Adrenal gland (tissue), 5 donors: ENCODE measurements around the gene SIX5.

Source experiments
- POLR2A ChIP-seq, 2 donors: fragments of 450-650 bp; IDR thresholded peaks; one replicate each; pipeline ENCODE4 v1.6.1; 2017; ENCODE audit warnings: antibody characterized with exemption in 2 of 2, mild to moderate bottlenecking in 2 of 2, moderate library complexity in 1 of 2
- TF ChIP-seq, protein P1 (sequence below), 6 experiments: fragments of 450-650 bp in 4 of 6; fragments of 200-600 bp in 2 of 6; sonication (generic) in 1 of 6; IDR thresholded peaks; 1 replicate in 5 of 6; 2 replicates in 1 of 6; pipeline versions ENCODE4 v1.5.1 to v1.8.0; 2016 to 2021; ENCODE audit warnings: antibody characterized with exemption in 6 of 6, mild to moderate bottlenecking in 2 of 6, moderate library complexity in 1 of 6
- donor health status: DM: no; HTN: no; CAD: no.

DNA sequence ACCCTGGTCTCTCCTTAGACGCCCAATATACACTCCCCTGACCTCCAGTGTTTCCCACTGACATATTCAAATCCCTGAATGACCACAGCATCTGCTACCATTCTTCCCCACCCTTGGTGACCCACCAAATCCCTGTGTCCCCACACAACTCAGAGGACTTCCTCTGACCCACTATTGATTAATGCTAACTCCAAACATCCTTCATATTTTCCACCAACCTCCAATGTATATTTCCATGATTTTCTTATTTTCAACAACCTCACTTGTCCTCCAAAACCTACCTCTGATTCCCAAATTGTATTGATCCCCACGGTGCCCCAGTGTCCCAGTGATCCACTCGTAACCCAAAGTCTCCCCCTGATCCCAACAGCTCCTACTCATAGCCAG, 24.1 kb upstream of the SIX5 start:
- no peak for TF ChIP-seq POLR2A (IDR thresholded peaks at IDR 0.05)
- TF ChIP-seq, protein P1, sequence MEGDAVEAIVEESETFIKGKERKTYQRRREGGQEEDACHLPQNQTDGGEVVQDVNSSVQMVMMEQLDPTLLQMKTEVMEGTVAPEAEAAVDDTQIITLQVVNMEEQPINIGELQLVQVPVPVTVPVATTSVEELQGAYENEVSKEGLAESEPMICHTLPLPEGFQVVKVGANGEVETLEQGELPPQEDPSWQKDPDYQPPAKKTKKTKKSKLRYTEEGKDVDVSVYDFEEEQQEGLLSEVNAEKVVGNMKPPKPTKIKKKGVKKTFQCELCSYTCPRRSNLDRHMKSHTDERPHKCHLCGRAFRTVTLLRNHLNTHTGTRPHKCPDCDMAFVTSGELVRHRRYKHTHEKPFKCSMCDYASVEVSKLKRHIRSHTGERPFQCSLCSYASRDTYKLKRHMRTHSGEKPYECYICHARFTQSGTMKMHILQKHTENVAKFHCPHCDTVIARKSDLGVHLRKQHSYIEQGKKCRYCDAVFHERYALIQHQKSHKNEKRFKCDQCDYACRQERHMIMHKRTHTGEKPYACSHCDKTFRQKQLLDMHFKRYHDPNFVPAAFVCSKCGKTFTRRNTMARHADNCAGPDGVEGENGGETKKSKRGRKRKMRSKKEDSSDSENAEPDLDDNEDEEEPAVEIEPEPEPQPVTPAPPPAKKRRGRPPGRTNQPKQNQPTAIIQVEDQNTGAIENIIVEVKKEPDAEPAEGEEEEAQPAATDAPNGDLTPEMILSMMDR (IDR thresholded peaks at IDR 0.05) = no peak
